MM.1S (cell line): ENCODE data around the gene HMOX2.

ENCODE experiments used
- CTCF ChIP-seq: fragments of 300-600 bp; sonication (generic); IDR thresholded peaks from 2 replicates; pipeline ENCODE4 v1.5.1; 2016; ENCODE audit warnings: antibody characterized with exemption, low read length, mixed read lengths
- EZH2phosphoT487 ChIP-seq: fragments of 300-600 bp; sonication (generic); IDR thresholded peaks from 2 replicates; pipeline ENCODE4 v1.6.1; 2018; ENCODE audit warnings: antibody characterized with exemption, low read length

GRCh38 chr16:4442371-4442770 is 33.8 kb upstream of the HMOX2 start:
- TF ChIP-seq CTCF (no peak), EZH2phosphoT487 (no peak)
